NCI-H82 (cell line): ENCODE measurements around the gene CMIP.

ENCODE experiments used
- DNase-seq: peaks from one replicate; lab custom pipeline; 2025; lab: John Stamatoyannopoulos, UW

CMIP gene

GRCh38 chr16:81535679-81536360 is 91.2 kb downstream of the CMIP start:
- DNase-seq, result no peak

GRCh38 chr16:81536648-81537047 is 92.0 kb downstream of the CMIP start:
- no peak for DNase-seq

- DNase-seq, result peak; percentile 38
Measured at GRCh38 chr16:81537721-81538561, 93.3 kb downstream of the CMIP start.

GRCh38 chr16:81539009-81539758 is 94.6 kb downstream of the CMIP start:
- peak; percentile 21 for DNase-seq

GRCh38 chr16:81539759-81540472 is 95.3 kb downstream of the CMIP start:
- DNase-seq, result no peak

GRCh38 chr16:81541314-81541713 is 96.7 kb downstream of the CMIP start:
- no peak for DNase-seq

- DNase-seq, result no peak
Measured at GRCh38 chr16:81542609-81543570, 98.3 kb downstream of the CMIP start.

GRCh38 chr16:81543571-81543970 is 99.0 kb downstream of the CMIP start:
- no peak for DNase-seq

- no peak for DNase-seq
Measured at GRCh38 chr16:81544261-81544660, 99.7 kb downstream of the CMIP start.

- no peak for DNase-seq
Measured at GRCh38 chr16:81544700-81545271, 100.2 kb downstream of the CMIP start.

- no peak for DNase-seq
Measured at GRCh38 chr16:81545470-81546250, 101.1 kb downstream of the CMIP start.

GRCh38 chr16:81546781-81547180 is 102.2 kb downstream of the CMIP start:
- no peak for DNase-seq

- no peak for DNase-seq
Measured at GRCh38 chr16:81547194-81547938, 102.8 kb downstream of the CMIP start.

GRCh38 chr16:81547939-81548216 is 103.3 kb downstream of the CMIP start:
- DNase-seq, result no peak

- DNase-seq, result no peak
Measured at GRCh38 chr16:81548551-81548875, 103.9 kb downstream of the CMIP start.

- no peak for DNase-seq
Measured at GRCh38 chr16:81548876-81549546, 104.4 kb downstream of the CMIP start.

- no peak for DNase-seq
Measured at GRCh38 chr16:81549547-81550431, 105.2 kb downstream of the CMIP start.

GRCh38 chr16:81550432-81550808 is 105.8 kb downstream of the CMIP start:
- no peak for DNase-seq
